ENCODE measurements around the gene CCL16. TPM values are rescaled to one million over a fixed set of nuclear protein-coding genes. Genes with fewer than 3 reads are reported as not detected.
"Not testable (repeated sequence)": the region's sequence is repeated elsewhere in the genome, so short reads cannot be mapped to it uniquely, and the experiment has no call there.

Gene CCL16
- total RNA-seq, 2 donors from 2014 or later = 0.69 TPM; not detected in 1

DNA sequence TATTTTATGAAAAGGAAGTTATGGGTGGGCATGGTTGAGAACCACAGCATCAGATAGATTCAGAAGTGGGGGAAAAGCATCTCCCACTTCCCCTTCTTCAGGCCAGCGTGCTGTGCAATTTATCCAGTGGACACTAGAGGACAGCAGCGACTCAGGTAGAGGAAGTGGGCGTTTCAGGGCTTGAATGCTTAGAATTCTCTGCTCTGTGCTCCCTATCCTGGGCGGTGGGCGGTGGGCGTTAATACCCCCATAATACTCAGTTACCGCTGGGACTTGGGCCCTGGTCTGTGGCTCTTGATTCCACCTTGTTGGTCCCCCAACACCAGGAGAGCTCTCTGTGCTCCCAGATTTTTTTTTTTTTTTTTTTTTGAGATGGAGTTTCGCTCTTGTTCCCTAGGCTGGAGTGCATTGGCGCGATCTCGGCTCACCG, 34.1 kb downstream of the CCL16 start:
- no peak for DNase-seq (ENCODE audit: low spot score)
- intact Hi-C loops (cut with DNase I) = no loop called here

DNA sequence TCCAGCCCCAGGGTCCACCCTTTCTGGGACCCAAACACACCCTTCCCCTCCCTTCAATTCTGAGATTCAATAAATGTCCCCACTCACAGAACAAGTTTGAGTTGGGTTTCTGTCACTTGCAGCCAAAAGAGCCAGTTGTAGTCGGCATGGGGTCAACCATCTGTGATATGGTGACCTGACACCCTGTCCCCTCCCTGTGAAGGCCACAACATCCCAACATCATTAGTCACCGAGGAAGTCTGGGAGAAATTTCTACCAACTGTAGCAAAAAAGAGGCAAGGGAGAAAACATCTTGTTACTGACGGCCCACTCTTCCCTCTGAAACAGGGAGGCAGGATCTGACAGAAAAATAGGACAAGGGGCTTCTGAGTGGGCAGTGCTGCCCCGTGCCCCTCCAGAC, 37.1 kb downstream of the CCL16 start:
- no peak for DNase-seq (ENCODE audit: low spot score)
- intact Hi-C loops (cut with DNase I) = no loop called here

DNA sequence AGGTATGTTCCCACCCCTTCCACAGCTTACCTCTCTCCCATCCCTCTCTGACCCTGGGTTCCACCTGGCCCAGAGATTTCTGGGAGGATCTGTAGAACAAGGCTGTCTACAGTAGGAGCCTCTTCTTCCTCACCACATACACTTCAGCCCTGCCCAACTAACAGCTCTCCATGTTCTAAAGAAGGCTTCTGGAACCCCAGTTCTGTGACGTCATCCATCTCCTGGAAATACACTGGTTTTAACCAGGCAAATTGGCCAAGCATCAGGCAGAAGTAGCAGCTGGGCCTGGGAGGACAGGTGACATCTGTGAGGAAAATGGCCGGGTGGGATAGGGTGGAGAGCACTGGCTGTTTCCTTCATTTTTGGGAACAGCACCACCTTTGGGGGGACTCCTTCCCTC, 37.8 kb downstream of the CCL16 start, which contains the start of gene LYZL6:
Gene LYZL6, minus strand, starts transcription at position 177 of the 400 bp plus-strand sequence. CDS start 4,357 bp downstream, outside the sequence.
- DNase-seq (ENCODE audit: low spot score) = no peak
- intact Hi-C loops (cut with DNase I) = no loop called here

DNA sequence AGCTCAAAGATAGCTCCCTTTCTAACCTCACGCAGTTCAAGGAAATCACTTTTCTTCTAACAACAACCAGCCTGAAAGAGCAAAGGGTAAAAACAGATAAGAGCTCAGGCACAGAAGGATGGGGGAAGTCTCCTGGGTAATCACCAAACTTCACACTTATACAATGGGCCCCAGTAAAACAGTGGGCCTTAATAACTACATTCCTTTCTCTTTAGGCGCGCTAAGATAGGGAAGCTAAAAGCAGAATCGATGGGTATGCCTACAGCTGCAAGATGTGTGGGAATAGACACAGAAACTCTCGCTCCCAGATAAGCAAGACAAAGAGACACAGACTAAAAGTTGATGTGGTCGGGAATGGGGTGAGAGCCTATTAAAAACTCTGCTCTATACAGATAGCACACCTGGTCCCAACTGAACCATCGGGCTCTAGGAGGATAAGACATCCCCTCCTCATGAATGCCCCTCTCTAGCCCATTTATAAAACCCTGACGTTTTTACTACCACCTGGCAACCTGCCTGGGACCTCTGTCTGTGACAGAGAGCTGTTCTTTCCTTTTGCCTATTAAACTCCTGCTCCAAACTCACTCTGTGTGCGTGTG, 38.6 kb downstream of the CCL16 start:
- intact Hi-C loops (cut with DNase I) = no loop called here
- DNase-seq (ENCODE audit: low spot score) = no peak

DNA sequence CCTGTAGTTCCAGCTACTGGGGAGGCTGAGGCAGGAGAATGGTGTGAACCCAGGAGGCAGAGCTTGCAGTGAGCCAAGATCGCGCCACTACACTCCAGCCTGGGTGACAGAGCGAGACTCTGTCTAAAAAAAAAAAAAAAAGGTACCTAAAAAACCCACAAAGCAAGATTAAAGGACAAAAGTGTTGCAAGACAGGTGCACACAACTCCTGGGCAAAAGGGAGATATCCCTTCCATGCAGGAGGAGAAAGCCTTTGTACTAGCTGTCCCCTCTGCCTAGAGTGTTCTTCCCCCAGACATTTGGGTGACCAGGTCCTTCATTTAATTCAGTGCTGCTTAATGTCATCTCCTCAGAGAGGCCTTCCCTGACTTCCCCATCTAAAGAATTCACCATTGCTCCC, 42.8 kb downstream of the CCL16 start:
- intact Hi-C loops (cut with DNase I); DNase-seq (ENCODE audit: low spot score): not testable (repeated sequence)

DNA sequence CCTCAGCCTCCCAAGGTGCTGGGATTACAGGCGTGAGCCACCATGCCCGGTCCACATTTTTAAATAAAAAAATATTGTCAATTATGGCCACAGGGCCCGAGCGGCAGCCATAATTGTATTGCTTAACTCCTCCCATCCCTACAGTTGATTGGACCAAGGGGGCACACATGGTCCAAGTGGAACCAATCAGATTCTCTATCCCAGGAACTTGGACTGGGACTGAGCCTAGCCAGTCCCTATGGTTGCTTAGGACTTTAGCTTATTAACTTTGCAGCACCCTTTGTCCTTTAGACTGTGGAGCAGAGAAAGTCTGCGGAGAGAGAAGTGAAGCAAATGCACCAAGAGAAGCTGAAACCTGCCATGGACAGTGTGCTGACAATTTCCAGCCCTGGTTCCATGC, 45.2 kb downstream of the CCL16 start:
- DNase-seq (ENCODE audit: low spot score) = no peak
- intact Hi-C loops (cut with DNase I) = no loop called here

DNA sequence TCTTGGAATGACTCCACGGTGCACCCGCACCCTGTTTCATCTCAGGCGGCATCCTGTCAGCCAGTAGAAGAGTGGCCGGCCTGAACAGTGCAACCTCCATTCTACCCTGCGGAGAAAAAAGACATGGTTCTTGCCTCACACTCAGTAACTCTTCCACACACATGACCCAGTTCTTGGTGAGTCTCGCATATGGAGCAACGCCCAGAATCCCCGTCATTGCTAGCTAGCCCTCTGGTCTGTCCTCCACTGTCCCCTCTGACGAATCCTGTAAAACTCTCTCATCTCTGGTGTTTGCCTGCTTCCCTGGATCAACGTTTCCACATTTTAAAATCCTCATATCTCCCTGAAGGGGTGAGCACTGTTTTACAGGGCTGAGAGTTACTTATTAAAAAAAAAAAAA, 46.5 kb downstream of the CCL16 start:
- DNase-seq (ENCODE audit: low spot score) = no peak
- intact Hi-C loops (cut with DNase I) = no loop called here

DNA sequence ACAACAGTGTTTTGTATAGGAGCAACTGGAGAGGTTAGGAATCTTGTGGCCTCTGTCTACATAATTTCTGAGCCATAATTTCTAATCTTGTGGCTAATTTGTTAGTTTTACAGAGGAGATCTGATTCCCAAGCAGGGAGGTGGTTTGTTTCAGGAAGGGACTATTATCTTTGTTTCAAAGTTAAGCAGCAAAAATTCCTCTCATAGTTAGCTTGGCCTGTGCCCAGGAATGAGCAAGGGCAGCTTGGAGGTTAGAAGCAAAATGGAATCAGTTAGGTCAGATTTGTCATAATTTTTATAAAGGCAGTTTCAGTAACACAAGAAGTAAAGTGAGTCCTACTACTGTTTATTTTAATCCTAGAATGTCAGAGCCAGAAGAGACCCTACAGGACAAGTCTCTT, 48.7 kb downstream of the CCL16 start:
- intact Hi-C loops (cut with DNase I) = no loop called here
- DNase-seq (ENCODE audit: low spot score) = no peak

DNA sequence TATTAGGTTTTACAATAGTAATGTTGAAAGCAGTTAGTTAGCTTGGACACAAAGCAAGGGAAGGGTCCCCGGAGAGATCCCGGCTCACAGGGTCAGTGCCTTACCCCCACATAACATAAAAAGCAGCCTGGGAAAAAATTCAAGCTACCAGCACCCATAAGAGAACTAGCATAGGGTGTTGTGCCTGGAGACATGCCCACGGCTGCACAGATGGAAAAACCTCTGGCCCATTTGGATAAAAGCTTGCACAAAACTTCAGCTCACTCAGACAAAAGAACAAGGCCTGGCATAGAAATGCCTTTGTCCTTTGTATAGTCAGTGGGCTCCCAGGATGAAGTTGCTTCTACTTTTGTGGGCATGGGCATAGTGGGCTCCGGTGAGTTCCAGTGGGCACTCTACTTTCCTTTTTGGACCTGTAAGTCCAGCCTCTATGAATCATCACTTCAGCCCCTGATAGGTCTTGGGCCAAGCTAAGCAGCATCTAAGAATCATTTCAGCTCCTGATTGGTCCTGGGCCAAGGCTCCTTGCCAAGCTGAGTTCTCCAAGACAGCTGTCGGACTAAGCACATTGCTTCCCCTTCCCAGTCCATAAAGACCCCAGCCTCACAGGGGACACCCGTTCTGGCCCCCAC, 49.4 kb downstream of the CCL16 start:
- intact Hi-C loops (cut with DNase I) = no loop called here

DNA sequence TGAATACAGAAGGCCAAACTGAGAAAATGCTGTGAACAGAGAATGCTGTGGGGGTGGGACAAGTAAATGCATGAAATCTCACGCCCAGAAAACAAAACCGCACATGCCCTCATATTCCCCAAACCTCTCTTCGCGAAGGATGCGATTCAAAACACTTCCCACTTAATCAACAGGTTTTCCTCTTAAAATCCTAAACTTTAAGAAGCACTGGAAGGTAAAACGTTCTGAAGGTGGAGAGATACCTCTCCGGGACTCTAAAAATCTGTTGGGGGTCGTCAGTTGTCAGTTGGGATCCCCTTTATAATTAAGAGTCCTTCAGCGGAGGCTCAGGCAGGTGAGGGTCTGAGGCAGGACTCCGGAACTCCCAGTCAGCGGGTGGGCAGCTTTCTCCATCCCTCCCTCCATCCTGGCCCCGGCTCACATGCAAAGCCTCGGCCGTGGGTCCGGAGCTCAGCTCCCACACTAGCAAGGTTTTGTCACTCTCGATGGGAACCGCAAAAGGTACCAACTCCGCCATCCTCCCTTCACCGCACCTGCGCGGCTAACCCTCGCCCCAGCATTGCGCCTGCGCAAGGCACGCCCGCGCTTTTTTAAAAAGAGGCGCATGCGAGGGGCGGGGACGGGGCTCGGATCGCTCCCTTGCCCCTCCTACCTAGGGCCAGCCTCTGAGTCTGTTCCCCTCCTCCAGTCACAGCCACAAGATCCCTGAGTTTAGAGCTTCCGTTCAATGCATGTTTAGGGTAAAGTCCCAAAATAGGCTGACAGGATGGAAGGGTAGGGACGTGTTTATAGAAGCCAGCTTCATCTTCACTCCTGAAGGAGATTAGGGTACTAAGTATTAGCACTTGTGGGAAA, 50.9 kb downstream of the CCL16 start, which contains the start of gene RDM1:
Gene RDM1, minus strand, starts transcription at position 563 of the 855 bp plus-strand sequence. Its CDS starts 46 bp downstream, at position 517.
- peak; percentile 85 for DNase-seq (ENCODE audit: low spot score)
- intact Hi-C loops (cut with DNase I) = no loop called here

More for the DNA sequence above, 49.4 kb downstream of the CCL16 start:
- DNase-seq (ENCODE audit: low spot score) = no peak

DNA sequence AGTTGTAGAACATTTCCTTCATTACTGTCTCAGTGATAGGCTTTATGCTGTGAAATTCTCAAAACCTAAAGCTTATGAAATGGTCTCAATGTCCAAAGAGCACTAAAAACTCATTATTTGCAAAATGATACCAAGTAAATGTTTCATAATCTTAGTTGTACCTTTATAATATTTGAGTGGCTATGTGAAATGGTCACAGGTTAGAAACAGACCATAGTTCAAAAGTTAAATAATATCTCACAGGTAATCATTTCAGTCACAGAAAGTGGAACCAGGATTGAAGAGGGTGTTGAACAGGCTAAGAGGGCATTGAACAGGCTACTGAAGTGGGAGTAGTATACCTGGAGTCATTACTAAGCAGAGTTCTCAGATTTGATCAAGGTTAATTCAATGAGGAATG, 53.6 kb downstream of the CCL16 start:
- intact Hi-C loops (cut with DNase I) = no loop called here
- no peak for DNase-seq (ENCODE audit: low spot score)

Other genes with a start within 250 kb of the CCL16 start
- gene RASL10B, start 249.9 kb downstream of the CCL16 start, total RNA-seq = 1 to 10 TPM; 1.1 to 2.3 TPM
- gene GAS2L2, start 228.3 kb downstream of the CCL16 start, total RNA-seq = not detected
- not detected for gene C17orf50, start 220.6 kb downstream of the CCL16 start, total RNA-seq
- gene MMP28, start 185.9 kb downstream of the CCL16 start, total RNA-seq = 10 to 100 TPM in 1 of 2 donors, 1 to 10 TPM in 1; 8.8 to 18.2 TPM
- 100 to 1,000 TPM; 121 to 129 TPM for gene TAF15, start 172.0 kb downstream of the CCL16 start, total RNA-seq
- not detected for gene HEATR9, start 112.6 kb downstream of the CCL16 start, total RNA-seq
- 1 to 10 TPM; 2.1 to 3.2 TPM for gene CCL5, start 101.1 kb downstream of the CCL16 start, total RNA-seq
- not detected for gene RDM1, start 50.7 kb downstream of the CCL16 start, total RNA-seq
- gene LYZL6, start 37.8 kb downstream of the CCL16 start, total RNA-seq = not detected
- gene CCL14, start 5.2 kb upstream of the CCL16 start, total RNA-seq = 100 to 1,000 TPM in 1 of 2 donors, 10 to 100 TPM in 1; 22.6 to 104 TPM
- not detected for gene CCL15, start 20.1 kb upstream of the CCL16 start, total RNA-seq
- gene CCL23, start 36.5 kb upstream of the CCL16 start, total RNA-seq = 1 to 10 TPM; 2.5 to 2.6 TPM
- 10 to 100 TPM in 1 of 2 donors, 1 to 10 TPM in 1; 3.2 to 28.5 TPM for gene CCL18, start 82.8 kb upstream of the CCL16 start, total RNA-seq
- gene CCL3, start 108.6 kb upstream of the CCL16 start, total RNA-seq = 1 to 10 TPM; 2.0 to 2.6 TPM
- 1 to 10 TPM; 2.3 to 2.6 TPM for gene CCL4, start 122.3 kb upstream of the CCL16 start, total RNA-seq
- gene TBC1D3B, start 195.1 kb upstream of the CCL16 start, total RNA-seq = 1 to 10 TPM; 2.9 to 3.8 TPM
- not detected for gene CCL3L1, start 215.3 kb upstream of the CCL16 start, total RNA-seq
- not detected for gene CCL4L2, start 229.6 kb upstream of the CCL16 start, total RNA-seq

All from posterior vena cava (tissue), 2 donors.